ENCODE measurements around the gene HP. TPM values are rescaled to one million over a fixed set of nuclear protein-coding genes. Genes with fewer than 3 reads are reported as not detected.

The HP gene
- total and polyA plus RNA-seq, 2 of the 13 experiments (the other 11 are each of a cell fraction or from before 2014, with no cell fraction given), result 387 to 524 TPM

- Histone ChIP-seq H3K4me1 (ENCODE audit: insufficient read depth, low read length) (peaks cover 45% of the 10 kb centered on the region), H3K4me2 (ENCODE audit: low read depth, low read length) (peak overlapping the region; percentile 27), H3K27ac (ENCODE audit: extremely low read length, insufficient read depth, low read length) (peak overlapping the region; percentile 41), H3K9me3 (ENCODE audit: low read length) (no peaks in the 10 kb centered on the region), H3K9ac (ENCODE audit: insufficient read depth, low read depth, low read length) (no peak overlapping the region; the same call in 1 of the 2 replicates), H3K27me3 (ENCODE audit: control insufficient read depth in 1 of 2, insufficient read depth in 2 of 2, low read length in 2 of 2) (no peaks in the 10 kb centered on the region), H3K36me3 (replicated peaks in 1 of 2; ENCODE audit: control insufficient read depth in 1 of 2, insufficient read depth in 2 of 2, low read length in 2 of 2) (no peaks in the 10 kb centered on the region), H3K4me3 (replicated peaks in 1 of 3; ENCODE audit: insufficient read depth in 1 of 3, low read depth in 2 of 3, low read length in 3 of 3) (no peak overlapping the region), H2AFZ (ENCODE audit: low read length) (peak overlapping the region; percentile 10), H4K20me1 (ENCODE audit: insufficient read depth, low read length) (no peaks in the 10 kb centered on the region), H3K79me2 (ENCODE audit: insufficient read depth, low read length) (no peaks in the 10 kb centered on the region)
- BruUV-seq (replicated peaks), result no TSS peak
- ChIA-PET POLR2A (interaction anchor here (1.1 to 2.2 kb wide), 3 partner anchors 12 to 25 kb away, joined by 3 to 9 read pairs (median 6); partner anchors contain the start of gene HP), CTCF (ENCODE audit: low intra/inter-chr PET ratio, low total read pairs) (no interaction called here)
- in situ Hi-C loops (cut with HindIII; ENCODE audit: extremely low pct_ligation_motif_present, low pct_unique_long_range_greater_than_20kb), result no loop called here
- intact Hi-C loops (cut with micrococcal nuclease; ENCODE audit: unreplicated experiment), result no loop called here
- ATAC-seq (peak; percentile 90), FAIRE-seq (no peak), DNase-seq (ENCODE audit: low spot score) (peak; percentile 65)
- 29% methylated on average over 2 of the region's 2 CpGs for WGBS (ENCODE audit: low lambda C conversion rate)
- no peak for TF ChIP-seq SRY (CRISPR knock-in tag; IDR thresholded peaks at IDR 0.05)
- no peak for TF ChIP-seq DNMT3B (CRISPR knock-in tag; conservative IDR thresholded peaks at IDR 0.05)
- TF ChIP-seq TMF1 (CRISPR knock-in tag; IDR thresholded peaks at IDR 0.05; ENCODE audit: low read depth), result no peak
- no peak for TF ChIP-seq ZNF446 (CRISPR knock-in tag; IDR thresholded peaks at IDR 0.05)
- TF ChIP-seq IRF2 (CRISPR knock-in tag; IDR thresholded peaks at IDR 0.05), result 0 out of 2 replicates have a peak, but pooled peaks have one; percentile 37
- no peak for TF ChIP-seq NAIF1 (CRISPR knock-in tag; IDR thresholded peaks at IDR 0.05; ENCODE audit: borderline replicate concordance)
- TF ChIP-seq MXI1 (IDR thresholded peaks at IDR 0.05; ENCODE audit: borderline replicate concordance, low read depth, low read length), result no peak
- TF ChIP-seq PITX1 (CRISPR knock-in tag; IDR thresholded peaks at IDR 0.05), result 0 out of 2 replicates have a peak, but pooled peaks have one; percentile 33
- peak; percentile 53; the same call in 1 of the 2 replicates for TF ChIP-seq HNF1B (CRISPR knock-in tag; IDR thresholded peaks at IDR 0.05)
- no peak for TF ChIP-seq TRIM22 (IDR thresholded peaks at IDR 0.05)
- TF ChIP-seq ZNF281 (CRISPR knock-in tag; IDR thresholded peaks at IDR 0.05; ENCODE audit: borderline replicate concordance), result no peak
- peak; percentile 65 for TF ChIP-seq ARID5B (CRISPR knock-in tag; IDR thresholded peaks at IDR 0.05)
- TF ChIP-seq ZNF557 (CRISPR knock-in tag; IDR thresholded peaks at IDR 0.05), result 0 out of 2 replicates have a peak, but pooled peaks have one; percentile 49
Measured at GRCh38 chr16:72042157-72042660, 12.1 kb upstream of the HP start.

Data from HepG2 (cell line).